Transverse colon (tissue), 4 donors: ENCODE measurements around the gene SPIRE1. TPM values are rescaled to one million over a fixed set of nuclear protein-coding genes. Genes with fewer than 3 reads are reported as not detected.

ENCODE experiments used
- DNase-seq: peaks from one replicate; pipeline ENCODE4 v3.0.0-alpha.2; 2019
- H3K27ac ChIP-seq, 4 donors: fragments of 200-600 bp; sonication (generic); 2 replicates each; pipeline ENCODE4 v1.5.1; 2016 to 2018; ENCODE audit warnings: inconsistent platforms in 4 of 4
- H3K27me3 ChIP-seq: fragments of 200-600 bp; sonication (generic); 2 replicates; pipeline ENCODE4 v1.5.1; 2017; ENCODE audit warnings: inconsistent platforms
- H3K36me3 ChIP-seq, 4 donors: fragments of 200-600 bp; sonication (generic); 2 replicates each; pipeline ENCODE4 v1.5.1; 2017 to 2019; ENCODE audit warnings: inconsistent platforms in 4 of 4
- H3K4me1 ChIP-seq, 4 donors: fragments of 200-600 bp; sonication (generic); 2 replicates each; pipeline ENCODE4 v1.5.1; 2017 to 2020; ENCODE audit warnings: inconsistent platforms in 4 of 4
- H3K4me3 ChIP-seq, 4 donors: fragments of 200-600 bp; sonication (generic); 1 replicate in 1 of 4; 2 replicates in 3 of 4; pipeline versions ENCODE4 v1.5.1 to v1.6.1; 2017 to 2019; ENCODE audit warnings: inconsistent platforms in 4 of 4
- H3K9me3 ChIP-seq, 2 donors: fragments of 200-600 bp; sonication (generic); 2 replicates each; pipeline ENCODE4 v1.5.1; 2017 to 2019; ENCODE audit warnings: inconsistent platforms in 2 of 2
- CTCF ChIP-seq, 5 experiments: fragments of 200-600 bp in 3 of 5; fragments of 450-650 bp in 2 of 5; sonication (generic) in 3 of 5; IDR thresholded peaks; 1 replicate in 2 of 5; 2 replicates in 3 of 5; pipeline ENCODE4 v1.5.1; 2016 to 2017; ENCODE audit warnings: antibody characterized with exemption in 5 of 5, inconsistent platforms in 3 of 5, mild to moderate bottlenecking in 2 of 5, moderate library complexity in 1 of 5
- EP300 ChIP-seq: sonication (generic); formaldehyde crosslinking; IDR thresholded peaks from one replicate; pipeline ENCODE4 v1.6.1; 2017; ENCODE audit warnings: antibody characterized with exemption, low read depth
- POLR2A ChIP-seq: fragments of 450-650 bp; IDR thresholded peaks from one replicate; pipeline ENCODE4 v1.6.1; 2016; ENCODE audit warnings: antibody characterized with exemption, mild to moderate bottlenecking, moderate library complexity
- POLR2AphosphoS5 ChIP-seq, 3 donors: sonication (generic); formaldehyde crosslinking; IDR thresholded peaks; one replicate each; pipeline ENCODE4 v1.6.1; 2016; ENCODE audit warnings: antibody characterized with exemption in 3 of 3
- WGBS, 2 donors: methylation state at CpG; one replicate each; pipeline ENCODE4 v1.1.5; 2018; ENCODE audit warnings: low coverage in 1 of 2; 5-methylcytosine and 5-hydroxymethylcytosine counted together
- in situ Hi-C, 4 donors: fragments of 200-750 bp; cut with MboI; loops; one replicate each; pipeline versions ENCODE4 v1.15.0 to v1.15.1; 2017; ENCODE audit warnings: low sequenced_read_pairs in 3 of 4, low pct_ligation_motif_present in 1 of 4, low pct_unique_long_range_greater_than_20kb in 1 of 4
- intact Hi-C: fragments of 100-400 bp; cut with DNase I; formaldehyde crosslinking; loops from one replicate; pipeline ENCODE4 v1.15.1; 2023; ENCODE audit warnings: low total_unique reads
- total RNA-seq, 4 donors: library from RNA; depleted of rRNA; stranded (reverse); fragments of >200 nt; gene quantifications; one replicate each; pipeline ENCODE4 v1.1.0, GENCODE V29; 2016

The SPIRE1 gene
- total RNA-seq, 4 donors from 2014 or later, result 6.0 to 7.8 (median 6.8) TPM

GRCh38 chr18:12433829-12434540 lies 223.9 kb downstream of the SPIRE1 start:
- WGBS, 2 donors, result 98% methylated on average over 51 of the region's 51 CpGs; no CpG with 5 or more reads in 1 of the 2 donors
- no peak overlapping the region for H3K27ac ChIP-seq
- no peak overlapping the region for H3K4me3 ChIP-seq
- H3K27me3 ChIP-seq, result no peaks in the 10 kb centered on the region
- no peaks in the 10 kb centered on the region for H3K9me3 ChIP-seq
- in situ Hi-C loops, result no loop called here
- no peaks in the 10 kb centered on the region for H3K4me1 ChIP-seq
- intact Hi-C loops, result no loop called here
- no peaks in the 10 kb centered on the region for H3K36me3 ChIP-seq
- DNase-seq, result no peak
- no peak for TF ChIP-seq POLR2A
- no peak for TF ChIP-seq EP300
- TF ChIP-seq CTCF (IDR thresholded peaks at IDR 0.05), result no peak
- TF ChIP-seq POLR2AphosphoS5 (IDR thresholded peaks at IDR 0.05), result no peak

GRCh38 chr18:12432881-12433280 lies 225.0 kb downstream of the SPIRE1 start:
- H3K9me3 ChIP-seq, result no peaks in the 10 kb centered on the region
- WGBS, 2 donors, result 95% methylated on average over 31 of the region's 31 CpGs; no CpG with 5 or more reads in 1 of the 2 donors
- in situ Hi-C loops, result no loop called here
- no peaks in the 10 kb centered on the region for H3K4me1 ChIP-seq
- no peaks in the 10 kb centered on the region for H3K27me3 ChIP-seq
- no peak for DNase-seq
- no peak for TF ChIP-seq CTCF (IDR thresholded peaks at IDR 0.05)
- TF ChIP-seq POLR2AphosphoS5 (IDR thresholded peaks at IDR 0.05), result no peak
- TF ChIP-seq EP300, result no peak
- no peak overlapping the region for H3K4me3 ChIP-seq
- no peak overlapping the region for H3K27ac ChIP-seq
- no peaks in the 10 kb centered on the region for H3K36me3 ChIP-seq
- intact Hi-C loops, result no loop called here

- Histone ChIP-seq H3K4me3 (no peak overlapping the region), H3K9me3 (no peaks in the 10 kb centered on the region), H3K27ac (peak overlapping the region in 1 of 4 donors; percentile 41), H3K36me3 (no peaks in the 10 kb centered on the region), H3K27me3 (no peaks in the 10 kb centered on the region), H3K4me1 (no peaks in the 10 kb centered on the region)
- no peak for DNase-seq
- in situ Hi-C loops, result no loop called here
- WGBS, 2 donors, result 60 to 85% methylated on average over 4 to 22 of the region's 22 CpGs
- TF ChIP-seq CTCF (IDR thresholded peaks at IDR 0.05) (no peak), POLR2AphosphoS5 (IDR thresholded peaks at IDR 0.05) (no peak), EP300 (no peak), POLR2A (no peak)
- intact Hi-C loops, result no loop called here
Measured at GRCh38 chr18:12432196-12432595, 225.7 kb downstream of the SPIRE1 start.

GRCh38 chr18:12431561-12431960 lies 226.3 kb downstream of the SPIRE1 start:
- WGBS, 2 donors, result 82 to 94% methylated on average over 2 to 9 of the region's 16 CpGs
- no peak for TF ChIP-seq CTCF (IDR thresholded peaks at IDR 0.05)
- no peak for TF ChIP-seq EP300
- no peak for TF ChIP-seq POLR2AphosphoS5 (IDR thresholded peaks at IDR 0.05)
- TF ChIP-seq POLR2A, result no peak
- Histone ChIP-seq H3K36me3 (no peaks in the 10 kb centered on the region), H3K4me3 (no peak overlapping the region), H3K27me3 (no peaks in the 10 kb centered on the region), H3K9me3 (no peaks in the 10 kb centered on the region), H3K4me1 (no peaks in the 10 kb centered on the region), H3K27ac (peak overlapping the region in 1 of 4 donors; percentile 41)
- DNase-seq, result no peak
- intact Hi-C loops, result no loop called here
- in situ Hi-C loops, result no loop called here
